HEK293 (cell line): ENCODE results near the gene NUDT6.

Experiments used
- ZFP37 ChIP-seq: fragments of 450-650 bp; formaldehyde crosslinking; IDR thresholded peaks from 2 replicates; pipeline ENCODE4 v1.5.1; 2016; ENCODE audit warnings: missing biosample characterization, missing genetic modification characterization
- TF ChIP-seq, protein P1 (sequence below): fragments of 450-650 bp; formaldehyde crosslinking; IDR thresholded peaks from 2 replicates; pipeline ENCODE4 v1.5.1; 2016; ENCODE audit warnings: missing biosample characterization, missing genetic modification characterization
- TF ChIP-seq, protein P2 (sequence below): IDR thresholded peaks from 2 replicates; pipeline ENCODE4 v1.6.1; 2011; ENCODE audit warnings: mild to moderate bottlenecking, low read depth, low read length, borderline replicate concordance

DNA sequence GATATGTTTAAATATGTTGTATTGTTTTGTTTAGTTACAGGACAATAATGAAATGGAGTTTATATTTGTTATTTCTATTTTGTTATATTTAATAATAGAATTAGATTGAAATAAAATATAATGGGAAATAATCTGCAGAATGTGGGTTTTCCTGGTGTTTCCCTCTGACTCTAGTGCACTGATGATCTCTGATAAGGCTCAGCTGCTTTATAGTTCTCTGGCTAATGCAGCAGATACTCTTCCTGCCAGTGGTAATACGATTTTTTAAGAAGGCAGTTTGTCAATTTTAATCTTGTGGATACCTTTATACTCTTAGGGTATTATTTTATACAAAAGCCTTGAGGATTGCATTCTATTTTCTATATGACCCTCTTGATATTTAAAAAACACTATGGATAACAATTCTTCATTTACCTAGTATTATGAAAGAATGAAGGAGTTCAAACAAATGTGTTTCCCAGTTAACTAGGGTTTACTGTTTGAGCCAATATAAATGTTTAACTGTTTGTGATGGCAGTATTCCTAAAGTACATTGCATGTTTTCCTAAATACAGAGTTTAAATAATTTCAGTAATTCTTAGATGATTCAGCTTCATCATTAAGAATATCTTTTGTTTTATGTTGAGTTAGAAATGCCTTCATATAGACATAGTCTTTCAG lies 26.9 kb downstream of the NUDT6 start:
- TF ChIP-seq, protein P1, sequence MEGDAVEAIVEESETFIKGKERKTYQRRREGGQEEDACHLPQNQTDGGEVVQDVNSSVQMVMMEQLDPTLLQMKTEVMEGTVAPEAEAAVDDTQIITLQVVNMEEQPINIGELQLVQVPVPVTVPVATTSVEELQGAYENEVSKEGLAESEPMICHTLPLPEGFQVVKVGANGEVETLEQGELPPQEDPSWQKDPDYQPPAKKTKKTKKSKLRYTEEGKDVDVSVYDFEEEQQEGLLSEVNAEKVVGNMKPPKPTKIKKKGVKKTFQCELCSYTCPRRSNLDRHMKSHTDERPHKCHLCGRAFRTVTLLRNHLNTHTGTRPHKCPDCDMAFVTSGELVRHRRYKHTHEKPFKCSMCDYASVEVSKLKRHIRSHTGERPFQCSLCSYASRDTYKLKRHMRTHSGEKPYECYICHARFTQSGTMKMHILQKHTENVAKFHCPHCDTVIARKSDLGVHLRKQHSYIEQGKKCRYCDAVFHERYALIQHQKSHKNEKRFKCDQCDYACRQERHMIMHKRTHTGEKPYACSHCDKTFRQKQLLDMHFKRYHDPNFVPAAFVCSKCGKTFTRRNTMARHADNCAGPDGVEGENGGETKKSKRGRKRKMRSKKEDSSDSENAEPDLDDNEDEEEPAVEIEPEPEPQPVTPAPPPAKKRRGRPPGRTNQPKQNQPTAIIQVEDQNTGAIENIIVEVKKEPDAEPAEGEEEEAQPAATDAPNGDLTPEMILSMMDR, result no peak
- TF ChIP-seq, protein P2, sequence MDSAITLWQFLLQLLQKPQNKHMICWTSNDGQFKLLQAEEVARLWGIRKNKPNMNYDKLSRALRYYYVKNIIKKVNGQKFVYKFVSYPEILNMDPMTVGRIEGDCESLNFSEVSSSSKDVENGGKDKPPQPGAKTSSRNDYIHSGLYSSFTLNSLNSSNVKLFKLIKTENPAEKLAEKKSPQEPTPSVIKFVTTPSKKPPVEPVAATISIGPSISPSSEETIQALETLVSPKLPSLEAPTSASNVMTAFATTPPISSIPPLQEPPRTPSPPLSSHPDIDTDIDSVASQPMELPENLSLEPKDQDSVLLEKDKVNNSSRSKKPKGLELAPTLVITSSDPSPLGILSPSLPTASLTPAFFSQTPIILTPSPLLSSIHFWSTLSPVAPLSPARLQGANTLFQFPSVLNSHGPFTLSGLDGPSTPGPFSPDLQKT, result no peak
- no peak for TF ChIP-seq ZFP37
